GM13977 (cell line): ENCODE results near the gene ATG4D.

Experiments
- DNase-seq: peaks from one replicate; pipeline ENCODE4 v3.0.0; 2012; ENCODE audit warnings: low spot score
- in situ Hi-C: fragments of 300-500 bp; cut with MboI; formaldehyde crosslinking; loops from one replicate; pipeline ENCODE4 v1.12.0; 2022; ENCODE audit warnings: low sequenced_read_pairs, low pct_unique_long_range_greater_than_20kb, mixed read lengths, inconsistent platforms; ENCODE audit not compliant: unreplicated experiment
- TF ChIP-seq, protein P1 (sequence below): IDR thresholded peaks from 2 replicates; pipeline ENCODE4 v1.5.1; 2012; ENCODE audit warnings: mild to moderate bottlenecking, control low read depth; ENCODE audit not compliant: insufficient read depth; ENCODE audit errors: extremely low read depth, missing control alignments

The ATG4D gene

DNA sequence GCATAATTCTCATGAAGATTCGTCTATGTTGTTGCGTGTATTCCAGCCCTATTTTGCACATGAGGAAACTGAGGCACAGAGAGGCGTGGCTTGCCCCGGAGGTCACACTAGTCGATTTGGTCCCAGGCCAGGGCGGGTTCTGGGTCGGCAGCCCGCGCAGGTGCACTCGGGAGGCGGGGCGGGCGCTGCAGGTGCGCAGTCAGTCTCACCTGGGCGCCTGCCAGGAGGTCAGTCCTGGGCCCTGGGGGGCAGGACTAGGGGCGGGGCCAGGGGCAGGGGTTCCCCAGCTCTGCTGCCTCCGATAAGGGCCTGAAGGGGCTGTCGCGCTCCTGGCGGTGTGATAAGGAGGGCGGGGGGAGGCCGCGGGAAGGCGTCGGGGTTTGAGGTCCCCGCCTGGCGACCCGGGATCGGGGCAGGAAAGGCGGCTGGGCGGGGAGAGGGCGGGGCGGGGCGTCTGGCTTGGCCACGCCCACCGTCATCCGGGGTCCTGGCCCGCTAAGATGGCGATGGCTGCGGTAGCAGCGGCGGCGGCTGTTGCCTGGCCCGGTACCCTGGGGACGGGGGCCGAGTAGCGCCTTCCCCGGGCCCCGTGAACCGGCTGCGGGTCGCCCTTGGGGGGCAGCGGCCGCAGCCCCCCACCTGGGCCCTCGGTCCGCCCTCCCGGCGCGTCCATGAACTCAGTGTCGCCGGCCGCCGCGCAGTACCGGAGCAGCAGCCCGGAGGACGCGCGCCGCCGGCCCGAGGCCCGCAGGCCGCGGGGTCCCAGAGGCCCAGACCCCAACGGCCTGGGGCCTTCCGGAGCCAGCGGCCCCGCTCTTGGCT is at the start of gene ATG4D:
Gene ATG4D, plus strand, starts transcription at position 485 of the 822 bp plus-strand sequence. Its CDS starts 187 bp downstream, at position 672.
- in situ Hi-C loops: no loop called here
- peak; percentile 99 for DNase-seq
- TF ChIP-seq, protein P1, sequence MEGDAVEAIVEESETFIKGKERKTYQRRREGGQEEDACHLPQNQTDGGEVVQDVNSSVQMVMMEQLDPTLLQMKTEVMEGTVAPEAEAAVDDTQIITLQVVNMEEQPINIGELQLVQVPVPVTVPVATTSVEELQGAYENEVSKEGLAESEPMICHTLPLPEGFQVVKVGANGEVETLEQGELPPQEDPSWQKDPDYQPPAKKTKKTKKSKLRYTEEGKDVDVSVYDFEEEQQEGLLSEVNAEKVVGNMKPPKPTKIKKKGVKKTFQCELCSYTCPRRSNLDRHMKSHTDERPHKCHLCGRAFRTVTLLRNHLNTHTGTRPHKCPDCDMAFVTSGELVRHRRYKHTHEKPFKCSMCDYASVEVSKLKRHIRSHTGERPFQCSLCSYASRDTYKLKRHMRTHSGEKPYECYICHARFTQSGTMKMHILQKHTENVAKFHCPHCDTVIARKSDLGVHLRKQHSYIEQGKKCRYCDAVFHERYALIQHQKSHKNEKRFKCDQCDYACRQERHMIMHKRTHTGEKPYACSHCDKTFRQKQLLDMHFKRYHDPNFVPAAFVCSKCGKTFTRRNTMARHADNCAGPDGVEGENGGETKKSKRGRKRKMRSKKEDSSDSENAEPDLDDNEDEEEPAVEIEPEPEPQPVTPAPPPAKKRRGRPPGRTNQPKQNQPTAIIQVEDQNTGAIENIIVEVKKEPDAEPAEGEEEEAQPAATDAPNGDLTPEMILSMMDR: no peak

DNA sequence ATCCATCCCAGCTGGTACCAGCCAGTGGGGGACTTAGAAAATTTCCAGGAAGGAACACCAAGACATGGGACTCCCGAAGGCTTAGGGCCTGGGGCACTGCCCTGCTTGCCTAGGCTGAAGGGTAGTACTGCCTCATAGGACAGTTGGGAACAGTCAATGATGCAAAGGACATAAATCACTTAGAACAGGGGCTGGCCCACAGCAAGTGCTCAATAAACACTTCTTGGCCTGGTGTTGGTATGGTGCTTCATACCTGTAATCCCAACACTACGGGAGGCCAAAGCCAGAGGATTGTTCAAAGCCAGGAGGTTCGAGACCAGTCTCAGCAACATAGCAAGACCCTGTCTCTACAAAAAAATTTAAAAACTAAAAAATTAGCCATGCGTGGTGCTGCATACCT is 46.3 kb upstream of the ATG4D start:
- in situ Hi-C loops: no loop called here
- DNase-seq: peak; percentile 7
- TF ChIP-seq, protein P1: no peak

DNA sequence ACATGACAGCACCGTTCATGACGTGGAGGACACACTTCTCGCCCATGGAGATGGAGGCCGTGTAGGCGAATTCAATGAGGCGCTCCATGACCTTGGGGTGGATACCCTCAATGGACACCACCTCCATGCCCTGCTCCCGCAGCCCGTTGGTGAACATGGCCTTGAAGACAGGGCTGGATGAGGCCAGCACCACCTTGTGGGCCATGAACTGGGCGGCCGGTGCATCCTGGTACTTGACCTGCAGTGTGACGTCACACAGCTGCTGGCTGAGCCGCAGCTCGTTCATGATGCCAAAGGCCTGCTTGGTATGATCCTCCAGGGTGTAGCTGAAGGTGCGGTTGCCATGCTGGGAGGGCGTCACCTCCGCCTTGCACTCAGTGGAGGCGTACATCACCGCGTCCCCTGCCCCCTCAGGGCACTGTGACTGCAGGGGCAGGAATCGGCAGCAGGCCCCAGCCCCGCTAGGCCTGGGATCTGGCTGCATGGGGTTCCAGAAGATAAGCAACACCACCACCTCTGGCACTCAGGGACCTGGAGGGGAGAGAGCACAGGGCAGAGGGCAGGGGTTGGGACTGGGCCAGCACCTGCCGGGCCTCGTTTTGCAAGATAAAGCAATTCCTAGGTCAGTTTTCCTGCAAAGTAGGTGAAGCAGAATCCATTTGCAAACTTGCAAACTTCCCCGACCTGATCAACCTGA is 44.0 kb upstream of the ATG4D start:
- in situ Hi-C loops: no loop called here
- DNase-seq: peak; percentile 9
- TF ChIP-seq, protein P1: no peak

DNA sequence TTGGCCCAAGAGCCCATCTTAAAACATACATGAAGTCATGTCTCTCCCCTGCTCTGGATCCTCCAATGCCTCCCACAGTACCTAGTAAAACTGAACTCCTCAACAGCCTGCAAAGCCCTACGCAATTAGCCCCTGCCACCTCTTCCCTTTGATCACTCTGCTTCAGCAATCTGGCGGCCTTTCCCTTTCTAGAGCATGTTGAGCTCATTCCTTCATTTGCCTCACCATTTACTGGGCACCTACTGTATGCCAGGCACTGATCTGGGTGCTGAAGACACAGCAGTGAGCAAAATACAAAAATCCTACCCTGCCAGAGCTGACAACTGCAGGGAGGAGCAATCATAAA is 43.5 kb upstream of the ATG4D start:
- TF ChIP-seq, protein P1: no peak
- no peak for DNase-seq
- in situ Hi-C loops: no loop called here

DNA sequence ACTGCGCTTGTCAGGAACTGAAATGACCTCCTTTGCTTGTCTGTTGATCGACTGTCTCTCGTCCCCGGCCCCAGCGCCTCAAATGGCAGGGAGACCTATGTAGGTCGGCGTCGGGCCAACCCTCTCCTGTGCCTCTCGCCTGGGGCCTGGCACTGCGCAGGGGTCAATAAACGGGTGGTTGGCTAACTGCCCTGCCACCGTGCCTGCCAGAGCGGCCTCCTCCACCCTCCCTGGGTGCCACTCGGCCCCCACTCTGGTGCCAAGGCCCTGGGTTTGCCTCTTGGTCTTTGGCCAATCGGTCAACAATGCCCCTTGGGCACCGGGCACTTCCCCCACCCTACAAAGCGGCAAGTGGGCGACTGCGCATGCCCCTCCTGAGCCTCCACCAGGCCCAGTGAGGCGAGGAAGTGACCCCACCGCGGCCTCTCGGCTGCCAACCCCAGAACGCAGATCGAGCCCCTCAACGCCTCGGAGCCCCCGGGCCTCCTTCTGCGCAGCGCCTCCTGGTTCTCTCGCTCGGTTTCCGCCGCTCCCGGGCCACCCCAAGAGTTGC is 41.7 kb upstream of the ATG4D start:
- in situ Hi-C loops: no loop called here
- peak; percentile 76 for DNase-seq
- TF ChIP-seq, protein P1: no peak

DNA sequence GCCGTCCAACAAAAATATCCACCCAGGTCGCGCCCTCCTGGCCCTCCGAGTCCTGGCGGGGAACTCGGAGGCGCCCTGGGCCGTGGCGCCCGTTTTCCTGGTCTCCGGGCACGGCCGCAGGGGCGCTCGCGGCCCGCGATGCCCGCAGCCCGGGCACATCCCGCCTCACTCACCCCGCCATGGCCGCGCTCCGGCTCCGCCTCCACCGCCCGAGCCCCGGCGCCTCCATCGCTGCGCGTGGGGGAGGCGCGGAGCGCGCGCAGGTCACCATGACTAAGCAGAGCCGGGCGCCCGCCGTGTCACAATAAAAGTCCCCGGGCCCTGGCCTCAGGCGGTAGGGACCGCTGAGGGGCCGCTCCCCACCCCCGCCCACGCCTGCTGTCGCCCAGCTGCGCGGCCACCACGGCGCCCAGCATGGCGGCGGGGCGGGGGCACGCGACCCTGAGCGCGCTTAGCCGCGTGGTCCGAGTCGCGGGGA is 41.1 kb upstream of the ATG4D start:
- TF ChIP-seq, protein P1: no peak
- in situ Hi-C loops: no loop called here
- peak; percentile 98 for DNase-seq
